Muscle layer of colon (tissue), 2 donors: ENCODE results near the gene PCCA.
A peak's percentile ranks its signal among the peaks of the same experiment; 100 is the strongest.

Experiments used
- H3K27ac ChIP-seq: one replicate; pipeline ENCODE4 v1.7.0; 2013; ENCODE audit warnings: low read depth, mild to moderate bottlenecking, low read length, moderate library complexity
- H3K27me3 ChIP-seq, 2 donors: one replicate each; pipeline ENCODE4 v1.7.0; 2013; ENCODE audit warnings: low read length in 2 of 2, mild to moderate bottlenecking in 2 of 2; ENCODE audit not compliant: insufficient read depth in 2 of 2, control insufficient read depth in 1 of 2
- H3K36me3 ChIP-seq: one replicate; pipeline ENCODE4 v1.7.0; 2013; ENCODE audit warnings: mild to moderate bottlenecking, low read length; ENCODE audit not compliant: insufficient read depth
- H3K4me1 ChIP-seq: one replicate; pipeline ENCODE4 v1.7.0; 2013; ENCODE audit warnings: mild to moderate bottlenecking, low read length; ENCODE audit not compliant: insufficient read depth
- H3K4me3 ChIP-seq, 2 donors: one replicate each; pipeline ENCODE4 v1.7.0; 2013; ENCODE audit warnings: low read length in 2 of 2, low read depth in 1 of 2, mild to moderate bottlenecking in 1 of 2, moderate library complexity in 1 of 2
- H3K9ac ChIP-seq: one replicate; pipeline ENCODE4 v1.7.0; 2013; ENCODE audit warnings: low read length
- H3K9me3 ChIP-seq: one replicate; pipeline ENCODE4 v1.7.0; 2013; ENCODE audit warnings: mild to moderate bottlenecking, low read length
- donor health status: abdominal sarcoma.
- donor health status: Adenocarcinoma of cecum.

PCCA gene

DNA sequence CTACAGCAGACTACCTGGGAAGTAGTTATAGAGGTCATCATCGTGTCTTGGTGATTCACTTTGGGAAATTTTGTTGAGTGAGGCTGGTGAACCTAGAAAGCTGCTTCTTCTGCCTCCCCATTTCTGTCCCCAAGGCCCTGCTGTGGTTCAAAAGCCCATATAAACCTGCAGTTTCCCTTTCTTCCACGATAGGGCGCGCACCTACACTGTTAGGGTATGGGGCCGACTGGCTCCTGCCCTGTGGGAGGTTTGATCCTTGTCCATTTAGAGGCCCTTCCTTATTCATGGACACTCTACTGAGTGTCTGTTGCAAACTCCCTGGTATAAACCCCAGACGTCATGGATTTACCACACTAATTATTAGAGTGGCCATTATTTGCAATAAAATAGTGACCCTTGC is 307.9 kb downstream of the PCCA start:
- peaks cover 8% of the 10 kb centered on the region for H3K4me1 ChIP-seq
- no peaks in the 10 kb centered on the region for H3K27me3 ChIP-seq
- no peak overlapping the region for H3K4me3 ChIP-seq
- no peaks in the 10 kb centered on the region for H3K36me3 ChIP-seq
- no peak overlapping the region for H3K27ac ChIP-seq
- no peak overlapping the region for H3K9ac ChIP-seq
- no peaks in the 10 kb centered on the region for H3K9me3 ChIP-seq

DNA sequence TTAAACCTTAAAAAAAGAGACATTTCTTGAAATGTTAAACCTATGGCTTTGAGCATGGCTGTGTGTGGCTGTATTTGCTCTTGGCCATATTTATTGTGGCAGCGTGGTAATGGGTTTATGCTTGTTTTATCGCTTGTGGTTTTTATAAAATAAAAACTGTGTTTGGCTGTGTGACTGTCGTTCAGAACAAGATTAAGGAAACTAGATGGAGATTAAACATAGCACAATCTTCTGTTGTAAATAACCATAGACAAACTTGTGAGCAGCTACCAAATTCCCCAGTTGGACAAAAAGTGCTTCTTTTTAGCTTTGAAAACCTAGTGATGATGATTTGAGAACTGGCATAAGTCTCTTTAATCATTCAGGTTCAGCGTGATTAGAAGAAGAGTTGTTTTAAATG is 308.7 kb downstream of the PCCA start:
- Histone ChIP-seq H3K36me3 (no peaks in the 10 kb centered on the region), H3K27ac (no peak overlapping the region), H3K4me3 (no peak overlapping the region), H3K4me1 (peaks cover under 1% of the 10 kb centered on the region), H3K9ac (no peak overlapping the region), H3K9me3 (no peaks in the 10 kb centered on the region), H3K27me3 (no peaks in the 10 kb centered on the region)

DNA sequence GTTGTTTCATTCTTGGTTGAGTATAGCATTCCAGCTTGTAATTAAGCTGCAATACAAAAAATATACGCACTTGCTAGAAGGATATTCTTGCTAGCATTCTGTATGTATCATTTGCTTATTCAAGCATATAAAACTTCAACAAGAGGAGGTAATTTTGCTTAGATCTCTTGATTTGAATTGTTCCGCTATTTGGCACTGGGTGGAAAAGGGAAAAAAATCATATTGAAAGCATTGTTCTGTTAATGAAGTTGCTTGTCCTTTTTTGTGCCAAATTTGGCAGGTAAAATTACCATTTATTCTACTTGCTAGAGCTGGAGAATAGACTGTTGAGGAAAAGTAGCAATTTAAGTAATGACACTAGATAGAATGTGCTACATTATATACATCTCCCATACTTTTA is 309.5 kb downstream of the PCCA start:
- Histone ChIP-seq H3K27me3 (no peaks in the 10 kb centered on the region), H3K4me3 (no peak overlapping the region), H3K36me3 (no peaks in the 10 kb centered on the region), H3K4me1 (no peaks in the 10 kb centered on the region), H3K27ac (no peak overlapping the region), H3K9me3 (no peaks in the 10 kb centered on the region), H3K9ac (no peak overlapping the region)

DNA sequence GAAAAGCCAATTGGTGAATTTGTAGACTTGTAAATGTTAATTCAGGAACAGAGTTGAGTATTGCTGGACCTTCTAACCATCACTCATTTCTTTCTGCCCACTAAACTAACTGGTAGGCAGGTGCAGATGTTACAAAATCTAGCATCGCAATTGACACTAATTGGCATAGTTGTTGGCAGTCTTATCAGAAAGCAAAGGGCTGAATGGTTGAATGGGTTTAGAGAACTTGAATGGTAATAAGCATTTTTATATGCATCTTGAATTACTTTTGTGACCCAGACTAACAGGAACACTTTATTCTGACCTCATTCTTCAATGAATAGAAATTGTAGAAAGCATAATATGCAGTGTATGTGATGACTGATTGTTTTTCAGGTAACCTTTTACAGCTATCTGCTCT is 310.6 kb downstream of the PCCA start:
- Histone ChIP-seq H3K27me3 (no peaks in the 10 kb centered on the region), H3K27ac (no peak overlapping the region), H3K4me1 (no peaks in the 10 kb centered on the region), H3K4me3 (no peak overlapping the region), H3K9ac (no peak overlapping the region), H3K36me3 (peaks cover 2% of the 10 kb centered on the region), H3K9me3 (no peaks in the 10 kb centered on the region)

DNA sequence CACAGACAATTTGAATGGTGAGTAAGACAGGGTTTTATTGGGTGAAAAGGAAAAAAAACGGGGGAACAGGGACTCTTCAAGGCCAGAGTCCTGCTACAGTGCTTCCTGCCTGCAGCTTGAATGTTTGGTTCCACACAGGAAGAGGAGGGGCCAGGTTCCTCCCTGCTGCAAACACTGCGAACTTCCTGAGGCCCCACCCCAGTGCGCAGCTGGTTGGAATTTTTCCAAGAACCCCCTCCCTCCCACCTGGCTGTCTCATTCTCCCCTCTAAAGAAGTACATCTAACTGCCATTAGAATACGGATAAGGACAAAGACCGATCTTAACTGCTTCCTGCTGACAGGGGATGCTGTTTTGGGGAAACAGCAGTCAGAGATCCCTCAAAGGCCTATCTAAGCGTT is 314.8 kb downstream of the PCCA start:
- peaks cover 6% of the 10 kb centered on the region for H3K36me3 ChIP-seq

DNA sequence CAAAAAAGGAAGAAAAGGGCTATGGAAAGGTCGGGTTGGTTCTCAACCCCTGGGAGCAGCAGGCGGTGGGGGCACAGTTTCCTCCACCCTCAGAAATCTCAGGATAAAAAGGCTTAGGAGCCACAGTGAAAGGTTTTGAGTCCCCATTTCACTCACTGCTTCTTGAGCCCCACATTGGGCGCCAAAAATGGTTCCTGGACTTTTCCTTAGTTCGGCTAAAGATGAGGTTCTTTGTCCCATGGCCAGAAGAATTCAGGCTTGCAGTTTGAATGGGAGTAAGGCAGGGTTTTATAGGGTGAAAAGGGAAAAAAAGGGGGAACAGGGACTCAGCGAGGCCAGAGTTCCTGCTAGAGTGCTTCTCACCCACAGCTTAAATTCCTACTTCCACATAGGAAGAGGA is 320.2 kb downstream of the PCCA start:
- Histone ChIP-seq H3K4me3 (peak overlapping the region in 1 of 2 donors; percentile 16), H3K36me3 (peaks cover 6% of the 10 kb centered on the region), H3K27ac (no peak overlapping the region), H3K27me3 (no peaks in the 10 kb centered on the region), H3K9ac (no peak overlapping the region), H3K9me3 (peaks cover 22% of the 10 kb centered on the region), H3K4me1 (no peaks in the 10 kb centered on the region)

More for the DNA sequence above, 314.8 kb downstream of the PCCA start:
- no peak overlapping the region for H3K4me3 ChIP-seq
- H3K9me3 ChIP-seq = peaks cover 4% of the 10 kb centered on the region
- no peaks in the 10 kb centered on the region for H3K4me1 ChIP-seq
- no peaks in the 10 kb centered on the region for H3K27me3 ChIP-seq
- H3K9ac ChIP-seq = no peak overlapping the region
- H3K27ac ChIP-seq = no peak overlapping the region

DNA sequence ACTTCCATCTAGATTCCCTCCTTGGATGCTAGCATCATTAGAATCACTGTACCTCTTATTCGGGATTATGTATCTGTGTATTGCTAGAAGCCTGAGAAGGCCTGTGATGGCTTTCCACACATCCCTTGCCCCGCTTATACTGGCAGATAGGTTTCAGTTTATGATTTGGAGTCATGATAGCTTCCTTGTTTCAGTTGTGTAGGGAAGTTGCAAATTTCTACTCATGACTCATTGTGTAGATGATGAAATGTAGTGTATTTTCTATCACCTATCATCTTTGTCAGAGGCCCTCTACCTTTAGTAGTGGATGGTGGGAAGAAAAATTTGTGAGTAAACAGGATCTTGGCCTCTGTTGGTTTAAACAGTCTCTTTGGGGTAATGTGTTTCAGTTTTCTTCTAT is 334.5 kb downstream of the PCCA start:
- H3K27ac ChIP-seq = no peak overlapping the region
- no peaks in the 10 kb centered on the region for H3K9me3 ChIP-seq
- no peaks in the 10 kb centered on the region for H3K4me1 ChIP-seq
- H3K36me3 ChIP-seq = peaks cover 3% of the 10 kb centered on the region
- no peak overlapping the region for H3K4me3 ChIP-seq
- H3K9ac ChIP-seq = no peak overlapping the region
- H3K27me3 ChIP-seq = no peaks in the 10 kb centered on the region

DNA sequence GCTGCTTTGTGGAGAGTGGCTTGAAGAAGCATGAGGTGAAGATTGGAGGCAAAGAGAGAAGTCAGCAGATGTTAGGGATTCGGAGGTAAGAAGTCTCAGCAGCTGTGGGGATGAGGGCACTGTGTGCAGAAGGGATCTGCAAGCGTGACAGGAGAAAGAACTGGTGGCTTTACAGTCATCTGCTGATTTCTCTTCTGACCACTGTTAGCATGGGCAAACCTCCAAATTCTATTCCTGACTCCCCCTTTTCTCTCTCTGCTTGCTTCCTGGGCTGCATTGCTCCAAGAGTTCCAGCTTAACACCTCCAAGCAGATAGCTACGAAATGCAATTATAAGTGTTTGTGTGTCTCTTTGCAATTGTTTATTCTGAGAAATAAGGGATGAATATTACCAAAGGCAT is 340.1 kb downstream of the PCCA start:
- Histone ChIP-seq H3K27ac (no peak overlapping the region), H3K36me3 (peaks cover 3% of the 10 kb centered on the region)

DNA sequence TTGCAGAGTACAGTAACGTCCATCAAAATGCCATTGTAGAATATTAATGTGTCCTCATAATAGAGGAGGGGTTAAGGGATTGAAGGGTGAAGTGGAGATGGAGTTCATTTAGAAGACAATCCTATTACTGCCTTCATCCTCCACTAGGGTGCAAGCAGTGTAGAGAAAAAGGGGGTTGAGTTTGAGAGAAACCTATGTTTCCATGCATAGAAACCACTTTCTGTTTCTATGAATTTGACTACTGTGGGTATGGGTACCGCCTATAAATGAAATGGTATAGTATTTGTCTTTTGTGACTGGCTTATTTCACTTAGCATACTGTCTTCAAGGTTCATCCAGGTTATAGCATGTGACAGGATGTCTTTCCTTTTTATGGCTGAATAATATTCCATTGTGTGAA is 343.7 kb downstream of the PCCA start:
- Histone ChIP-seq H3K27ac (no peak overlapping the region), H3K4me1 (no peaks in the 10 kb centered on the region), H3K4me3 (no peak overlapping the region), H3K9ac (no peak overlapping the region), H3K9me3 (no peaks in the 10 kb centered on the region), H3K36me3 (no peaks in the 10 kb centered on the region), H3K27me3 (no peaks in the 10 kb centered on the region)

More for the DNA sequence above, 340.1 kb downstream of the PCCA start:
- H3K4me3 ChIP-seq = no peak overlapping the region
- no peak overlapping the region for H3K9ac ChIP-seq
- H3K4me1 ChIP-seq = no peaks in the 10 kb centered on the region
- H3K27me3 ChIP-seq = no peaks in the 10 kb centered on the region
- no peaks in the 10 kb centered on the region for H3K9me3 ChIP-seq

DNA sequence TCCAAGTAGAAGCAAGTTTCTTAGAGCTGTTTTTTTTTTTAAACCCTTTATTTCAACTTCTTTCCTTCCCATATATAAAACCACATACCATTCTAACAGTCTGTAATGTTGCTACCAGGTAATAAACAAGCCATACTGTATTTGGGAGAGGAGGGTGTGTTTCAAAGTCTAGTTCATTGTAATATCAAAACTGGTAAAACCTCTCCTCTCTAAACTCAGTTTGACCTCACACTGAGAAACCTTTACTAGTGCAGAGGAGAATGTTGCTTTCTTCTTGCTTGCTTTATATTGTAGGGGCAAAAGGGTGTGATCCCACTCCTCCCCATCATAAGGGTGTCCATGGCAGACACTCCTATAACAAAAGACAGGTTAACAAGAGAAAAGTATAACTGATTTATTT is 344.6 kb downstream of the PCCA start:
- H3K9ac ChIP-seq = no peak overlapping the region
- no peaks in the 10 kb centered on the region for H3K4me1 ChIP-seq
- no peaks in the 10 kb centered on the region for H3K27me3 ChIP-seq
- no peak overlapping the region for H3K4me3 ChIP-seq
- H3K9me3 ChIP-seq = no peaks in the 10 kb centered on the region
- no peaks in the 10 kb centered on the region for H3K36me3 ChIP-seq
- no peak overlapping the region for H3K27ac ChIP-seq

DNA sequence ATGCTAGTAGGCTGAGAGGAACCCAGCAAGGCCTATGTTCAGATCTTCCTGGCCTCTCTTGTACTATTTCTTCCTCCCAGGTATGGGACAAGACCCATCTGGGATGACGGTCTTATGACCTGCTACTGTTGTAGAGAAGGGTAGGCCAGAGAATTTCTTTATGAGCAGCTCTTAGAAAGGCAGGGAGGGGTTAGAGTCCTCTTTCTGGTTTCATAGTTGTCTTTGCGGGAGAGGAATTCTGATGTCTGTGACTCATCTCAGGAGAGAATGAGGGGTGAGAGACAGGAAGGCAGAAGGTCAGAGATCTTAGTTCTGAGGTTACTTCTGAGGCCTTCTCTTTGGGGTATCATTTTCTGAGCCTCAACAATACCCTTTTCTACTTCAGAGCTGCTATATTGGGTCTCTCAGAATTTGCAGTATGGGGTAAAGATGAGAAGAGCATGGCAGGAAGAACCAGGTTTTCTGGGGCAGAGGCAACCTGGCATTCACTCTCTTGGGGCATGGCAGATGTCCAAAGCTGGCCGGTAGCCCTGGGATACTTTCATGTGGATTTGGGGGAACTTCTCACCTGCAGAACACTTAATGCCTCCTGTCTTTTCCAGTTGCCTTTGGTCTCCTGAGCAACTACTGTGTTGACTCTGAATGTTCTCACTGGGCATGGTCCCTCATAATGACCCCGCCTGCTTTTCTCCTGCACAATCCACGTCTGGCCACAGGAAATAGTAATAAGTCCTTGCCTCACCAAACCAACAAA is 345.3 kb downstream of the PCCA start:
- no peaks in the 10 kb centered on the region for H3K36me3 ChIP-seq
- no peaks in the 10 kb centered on the region for H3K4me1 ChIP-seq
- no peaks in the 10 kb centered on the region for H3K9me3 ChIP-seq
- no peak overlapping the region for H3K27ac ChIP-seq
- no peak overlapping the region for H3K9ac ChIP-seq
- no peak overlapping the region for H3K4me3 ChIP-seq
- H3K27me3 ChIP-seq = no peaks in the 10 kb centered on the region

DNA sequence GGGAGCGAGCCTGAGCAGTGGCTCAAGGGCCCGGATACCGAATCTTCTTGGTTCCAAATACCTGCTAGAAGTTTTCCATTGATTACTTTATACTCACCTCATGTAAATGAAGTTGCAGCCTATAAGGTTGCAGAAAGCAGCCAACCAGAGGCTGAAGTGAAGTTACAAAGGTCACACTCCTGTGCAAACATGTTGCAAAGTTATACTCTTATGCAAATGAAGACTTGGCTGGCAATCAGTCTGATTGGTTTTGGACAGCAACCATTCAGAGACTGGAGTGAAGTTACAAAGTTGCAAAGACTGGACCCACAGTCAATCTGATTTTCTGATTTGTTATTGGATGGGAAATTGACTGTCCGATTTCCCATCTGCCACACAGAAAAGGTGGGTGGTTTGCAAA is 347.2 kb downstream of the PCCA start:
- H3K4me1 ChIP-seq = no peaks in the 10 kb centered on the region
- no peak overlapping the region for H3K9ac ChIP-seq
- no peaks in the 10 kb centered on the region for H3K27me3 ChIP-seq
- no peak overlapping the region for H3K4me3 ChIP-seq
- no peaks in the 10 kb centered on the region for H3K36me3 ChIP-seq
- H3K27ac ChIP-seq = no peak overlapping the region
- no peaks in the 10 kb centered on the region for H3K9me3 ChIP-seq
